Keratinocyte (primary cell): ENCODE measurements around the gene MAST1. TPM values are rescaled to one million over a fixed set of nuclear protein-coding genes. Genes with fewer than 3 reads are reported as not detected.

ENCODE experiments used
- DNase-seq: peaks from one replicate; pipeline ENCODE4 v3.0.0-alpha.2; 2011; ENCODE audit warnings: low read depth, missing footprints, low spot score
- FAIRE-seq: peaks from 2 replicates; lab custom pipeline; 2011; peaks lifted over from hg19 to GRCh38; lab: Jason Lieb, UNC
- H2AFZ ChIP-seq: 2 replicates; pipeline ENCODE4 v1.6.0; 2012; ENCODE audit warnings: low read length, control low read depth, inconsistent platforms; ENCODE audit not compliant: control insufficient read depth
- H3K27ac ChIP-seq: 2 replicates; pipeline ENCODE4 v1.5.1; 2011; ENCODE audit warnings: low read length; ENCODE audit not compliant: control insufficient read depth, insufficient read depth
- H3K27me3 ChIP-seq: 3 replicates; pipeline ENCODE4 v1.6.0; 2011; ENCODE audit warnings: low read length; ENCODE audit not compliant: control insufficient read depth, insufficient read depth; ENCODE audit errors: extremely low read depth
- H3K36me3 ChIP-seq, 2 experiments: 2 replicates in 1 of 2; 3 replicates in 1 of 2; pipeline ENCODE4 v1.5.1; 2011; ENCODE audit warnings: low read length in 2 of 2, mild to moderate bottlenecking in 1 of 2; ENCODE audit not compliant: control insufficient read depth in 2 of 2, insufficient read depth in 2 of 2; ENCODE audit errors: extremely low read depth in 1 of 2
- H3K4me1 ChIP-seq: 3 replicates; pipeline ENCODE4 v1.5.1; 2011; ENCODE audit warnings: low read length; ENCODE audit not compliant: control insufficient read depth, insufficient read depth; ENCODE audit errors: extremely low read depth
- H3K4me2 ChIP-seq: 3 replicates; pipeline ENCODE4 v1.6.0; 2011; ENCODE audit warnings: low read depth, low read length; ENCODE audit not compliant: control insufficient read depth, insufficient read depth; ENCODE audit errors: extremely low read depth
- H3K4me3 ChIP-seq, 3 experiments: fragments of 200-600 bp in 1 of 3; sonication (generic) in 1 of 3; 2 replicates in 2 of 3; 3 replicates in 1 of 3; pipeline ENCODE4 v1.5.1; 2011 to 2016; ENCODE audit warnings: low read length in 3 of 3, mild to moderate bottlenecking in 3 of 3, control low read depth in 2 of 3, inconsistent platforms in 1 of 3, low read depth in 1 of 3, mixed read lengths in 1 of 3, mixed run types in 1 of 3, moderate library complexity in 1 of 3; ENCODE audit not compliant: control insufficient read depth in 2 of 3, insufficient read depth in 2 of 3; ENCODE audit errors: extremely low read depth in 1 of 3
- H3K79me2 ChIP-seq: 2 replicates; pipeline ENCODE4 v1.6.0; 2012; ENCODE audit warnings: low read length; ENCODE audit not compliant: control insufficient read depth, insufficient read depth
- H3K9ac ChIP-seq: 3 replicates; pipeline ENCODE4 v1.6.0; 2011; ENCODE audit warnings: low read length; ENCODE audit not compliant: control insufficient read depth, insufficient read depth; ENCODE audit errors: extremely low read depth
- H3K9me1 ChIP-seq: 3 replicates; pipeline ENCODE4 v1.6.0; 2011; ENCODE audit warnings: low read length; ENCODE audit not compliant: control insufficient read depth, insufficient read depth; ENCODE audit errors: extremely low read depth
- H3K9me3 ChIP-seq: 2 replicates; pipeline ENCODE4 v1.5.1; 2012; ENCODE audit warnings: low read depth, low read length; ENCODE audit not compliant: control insufficient read depth
- H4K20me1 ChIP-seq: 3 replicates; pipeline ENCODE4 v1.6.0; 2011; ENCODE audit warnings: low read length; ENCODE audit not compliant: control insufficient read depth, insufficient read depth; ENCODE audit errors: extremely low read depth
- CTCF ChIP-seq, 3 experiments: IDR thresholded peaks in 1 of 3; conservative IDR thresholded peaks in 1 of 3; optimal IDR thresholded peaks in 1 of 3; 2 replicates in 2 of 3; 3 replicates in 1 of 3; pipeline versions ENCODE3 to v1.5.1; 2011; ENCODE audit warnings: low read length in 3 of 3, mild to moderate bottlenecking in 3 of 3, moderate library complexity in 2 of 3, control low read depth in 1 of 3, inconsistent platforms in 1 of 3; ENCODE audit not compliant: insufficient read depth in 2 of 3; ENCODE audit errors: extremely low read depth in 1 of 3
- EZH2 ChIP-seq: IDR thresholded peaks from one replicate; pipeline ENCODE4 v1.6.1; 2012; ENCODE audit warnings: inconsistent platforms, mild to moderate bottlenecking, low read length, moderate library complexity
- dilution Hi-C: fragments of 300-500 bp; cut with MboI; formaldehyde crosslinking; loops from one replicate; pipeline ENCODE4 v1.7.0; 2020; ENCODE audit warnings: low sequenced_read_pairs; ENCODE audit not compliant: extremely low pct_ligation_motif_present
- polyA plus RNA-seq, 5 experiments: library from polyadenylated mRNA; depleted of rRNA in 3 of 5; stranded (reverse) in 3 of 5; stranded (forward) in 1 of 5; unstranded in 1 of 5; fragments of >200 nt; gene quantifications; 1 replicate in 1 of 5; 2 replicates in 3 of 5; 3 replicates in 1 of 5; pipeline versions ENCODE4 v1.2.1 to v1.2.3, GENCODE V29; 2011 to 2012; ENCODE audit warnings: missing spikeins in 2 of 5, low read depth in 1 of 5, low replicate concordance in 1 of 5

Gene MAST1
- polyA plus RNA-seq, 1 donor (not counting 4 experiments of a cell fraction or from before 2014, with no cell fraction given): 0.13 TPM

- no peaks in the 10 kb centered on the region for H3K9me1 ChIP-seq
- no peak overlapping the region for H3K27ac ChIP-seq
- no peak overlapping the region for H2AFZ ChIP-seq
- dilution Hi-C loops: no loop called here
- H3K4me3 ChIP-seq: no peak overlapping the region
- H4K20me1 ChIP-seq: peaks cover 11% of the 10 kb centered on the region
- H3K79me2 ChIP-seq: peaks cover 19% of the 10 kb centered on the region
- no peak for DNase-seq
- H3K4me1 ChIP-seq: peaks cover 21% of the 10 kb centered on the region
- no peak overlapping the region for H3K9ac ChIP-seq
- no peaks in the 10 kb centered on the region for H3K27me3 ChIP-seq
- no peak for FAIRE-seq
- H3K9me3 ChIP-seq: no peaks in the 10 kb centered on the region
- TF ChIP-seq CTCF (optimal IDR thresholded peaks at IDR 0.05 in 1 of 3, IDR thresholded peaks at IDR 0.05 in 1 of 3, conservative IDR thresholded peaks at IDR 0.05 in 1 of 3; ENCODE audit: extremely low read depth in 1 of 3, insufficient read depth in 2 of 3, low read length in 3 of 3): no peak
- no peak for TF ChIP-seq EZH2
- H3K4me2 ChIP-seq: no peak overlapping the region
- peaks cover 4 to 7% of the 10 kb centered on the region in 2 experiments for H3K36me3 ChIP-seq
These were observed 43.3 kb upstream of the MAST1 start for GRCh38 chr19:12794971-12795381.

GRCh38 chr19:12796146-12797071 is 41.9 kb upstream of the MAST1 start:
- FAIRE-seq (peak; percentile 36), DNase-seq (no peak)
- dilution Hi-C loops: no loop called here

More at GRCh38 chr19:12796146-12797071, 41.9 kb upstream of the MAST1 start:
- Histone ChIP-seq H3K27me3 (no peaks in the 10 kb centered on the region), H4K20me1 (peaks cover 11% of the 10 kb centered on the region), H3K9me3 (no peaks in the 10 kb centered on the region), H3K9me1 (no peaks in the 10 kb centered on the region), H3K4me2 (peak overlapping the region; percentile 71), H3K4me3 (no peak overlapping the region), H3K27ac (peak overlapping the region; percentile 48), H3K36me3 (peaks cover 4 to 9% of the 10 kb centered on the region in 2 experiments), H2AFZ (no peak overlapping the region), H3K9ac (peak overlapping the region; percentile 14), H3K4me1 (peaks cover 22% of the 10 kb centered on the region), H3K79me2 (peaks cover 29% of the 10 kb centered on the region)
- TF ChIP-seq CTCF (optimal IDR thresholded peaks at IDR 0.05 in 1 of 3, IDR thresholded peaks at IDR 0.05 in 1 of 3, conservative IDR thresholded peaks at IDR 0.05 in 1 of 3; ENCODE audit: extremely low read depth in 1 of 3, insufficient read depth in 2 of 3, low read length in 3 of 3): peak; percentile 91 to 99 (median 97)
- TF ChIP-seq EZH2: no peak
